Adrenal gland (tissue), 12 donors: ENCODE results near the gene STARD8. TPM values are rescaled to one million over a fixed set of nuclear protein-coding genes. Genes with fewer than 3 reads are reported as not detected.

Experiments used
- DNase-seq, 7 donors: peaks; one replicate each; pipeline ENCODE4 v3.0.0-alpha.2; 2019 to 2020
- H3K27ac ChIP-seq, 5 donors: fragments of 200-600 bp; sonication (generic) in 4 of 5; 1 replicate in 3 of 5; 2 replicates in 2 of 5; pipeline versions ENCODE4 v1.5.1 to v1.8.0; 2016 to 2020; ENCODE audit warnings: mild to moderate bottlenecking in 1 of 5
- H3K27me3 ChIP-seq: fragments of 200-600 bp; 2 replicates; pipeline ENCODE4 v1.8.0; 2021
- H3K36me3 ChIP-seq, 2 donors: fragments of 200-600 bp; replicated peaks in 1 of 2; 1 replicate in 1 of 2; 2 replicates in 1 of 2; pipeline versions ENCODE4 v1.5.1 to v1.8.0; 2018 to 2022
- H3K4me1 ChIP-seq, 2 donors: fragments of 200-600 bp; replicated peaks in 1 of 2; 1 replicate in 1 of 2; 2 replicates in 1 of 2; pipeline versions ENCODE4 v1.5.1 to v1.8.0; 2018 to 2021
- H3K4me3 ChIP-seq, 4 donors: fragments of 200-600 bp; sonication (generic) in 3 of 4; one replicate each; pipeline ENCODE4 v1.5.1; 2016 to 2018
- H3K9me3 ChIP-seq, 3 donors: fragments of 200-600 bp; sonication (generic) in 1 of 3; replicated peaks in 1 of 3; 1 replicate in 2 of 3; 2 replicates in 1 of 3; pipeline versions ENCODE4 v1.5.1 to v1.8.0; 2016 to 2021
- CTCF ChIP-seq, 6 experiments: fragments of 450-650 bp in 4 of 6; fragments of 200-600 bp in 2 of 6; sonication (generic) in 1 of 6; IDR thresholded peaks; 1 replicate in 5 of 6; 2 replicates in 1 of 6; pipeline versions ENCODE4 v1.5.1 to v1.8.0; 2016 to 2021; ENCODE audit warnings: antibody characterized with exemption in 6 of 6, mild to moderate bottlenecking in 2 of 6, moderate library complexity in 1 of 6
- POLR2A ChIP-seq, 2 donors: fragments of 450-650 bp; IDR thresholded peaks; one replicate each; pipeline ENCODE4 v1.6.1; 2017; ENCODE audit warnings: antibody characterized with exemption in 2 of 2, mild to moderate bottlenecking in 2 of 2, moderate library complexity in 1 of 2
- WGBS, 4 donors: extraction: QIAGEN DNeasy Blood & Tissue Kit in 2 of 4; methylation state at CpG; one replicate each; pipeline versions ENCODE4 v1.1.5 to v1.1.7; 2013 to 2017; 5-methylcytosine and 5-hydroxymethylcytosine counted together
- intact Hi-C, 2 donors: fragments of 100-400 bp; cut with DNase I; formaldehyde crosslinking; loops; one replicate each; pipeline versions ENCODE4 v1.14.1 to v1.15.0; 2022 to 2023
- polyA plus RNA-seq, 3 donors: library from polyadenylated mRNA; stranded (reverse); fragments of 200-250 nt in 2 of 3; fragments of 350-450 nt in 1 of 3; fragmentation: Illumina TruSeq in 1 of 3; extraction: RNeasy Lipid Tissue Mini Kit (QIAGEN cat#74804) in 1 of 3; gene quantifications; one replicate each; pipeline ENCODE4 v1.2.3, GENCODE V29; 2013 to 2014
- total RNA-seq, 9 donors: library from RNA; depleted of rRNA in 4 of 9; stranded (reverse); fragments of >200 nt in 4 of 9; fragments of 120-200 nt in 1 of 9; fragmentation: NEBNext Ultra II Directional in 1 of 9; extraction: Animal tissue kit (Norgen Biotek cat#: 25700) in 1 of 9; gene quantifications; one replicate each; pipeline versions ENCODE4 v1.1.0 to v1.2.4, GENCODE V29; 2013 to 2023
- donor health status: healthy with polysubstance abuse.
- donor health status: Bipolar disorder and iron deficiency.
- donor health status: DM: yes; HTN: yes; CAD: no.
- donor health status: DM: no; HTN: no; CAD: no.
- donor health status: DM: no; HTN: no; CAD: no.
- donor health status: DM: yes; HTN: yes; CAD: no.

STARD8 gene
- total and polyA plus RNA-seq, 12 donors, result 2.8 to 19.6 (median 10.1) TPM

- no peaks in the 10 kb centered on the region for H3K36me3 ChIP-seq
- intact Hi-C loops, result no loop called here
- H3K27me3 ChIP-seq, result peaks cover 11% of the 10 kb centered on the region
- DNase-seq, result no peak
- no peak overlapping the region for H3K4me3 ChIP-seq
- H3K27ac ChIP-seq, result no peak overlapping the region
- no peak for TF ChIP-seq POLR2A (IDR thresholded peaks at IDR 0.05)
- TF ChIP-seq CTCF (IDR thresholded peaks at IDR 0.05), result no peak
- WGBS, 4 donors, result 44 to 100% (median 76%) methylated on average over 1 to 2 of the region's 2 CpGs
- H3K9me3 ChIP-seq, result no peaks in the 10 kb centered on the region
- no peaks in the 10 kb centered on the region for H3K4me1 ChIP-seq
These were observed 103.9 kb downstream of the STARD8 start for GRCh38 chrX:68751372-68751771.

DNA sequence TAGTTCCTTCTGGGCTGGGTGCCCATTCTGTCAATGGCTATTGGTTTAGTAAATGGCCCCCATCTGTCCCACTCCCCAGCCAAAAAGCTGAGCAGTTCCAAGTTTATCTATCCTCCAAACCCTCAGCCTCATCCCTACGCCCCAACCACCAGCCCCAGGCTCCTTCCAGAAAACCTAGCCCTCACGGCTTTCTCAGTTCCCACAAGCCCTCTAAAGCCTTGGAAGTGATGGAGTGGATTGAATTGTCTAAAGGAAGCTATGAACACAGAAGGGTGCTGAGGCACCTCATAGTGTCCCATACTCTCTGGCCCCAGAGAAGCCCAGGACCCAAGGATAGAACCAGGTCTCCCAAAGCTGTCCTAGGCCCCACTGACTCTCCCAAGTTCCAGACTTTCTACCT lies 105.8 kb downstream of the STARD8 start:
- 84 to 97% (median 93%) methylated on average over 2 of the region's 2 CpGs for WGBS, 4 donors
- TF ChIP-seq POLR2A (IDR thresholded peaks at IDR 0.05) (no peak), CTCF (IDR thresholded peaks at IDR 0.05) (no peak)
- Histone ChIP-seq H3K27me3 (peaks cover 11% of the 10 kb centered on the region), H3K9me3 (no peaks in the 10 kb centered on the region), H3K4me3 (no peak overlapping the region), H3K4me1 (no peaks in the 10 kb centered on the region), H3K27ac (no peak overlapping the region), H3K36me3 (no peaks in the 10 kb centered on the region)
- intact Hi-C loops, result no loop called here
- no peak for DNase-seq

GRCh38 chrX:68754406-68754805 lies 106.9 kb downstream of the STARD8 start:
- Histone ChIP-seq H3K27ac (no peak overlapping the region), H3K4me3 (no peak overlapping the region), H3K36me3 (no peaks in the 10 kb centered on the region), H3K4me1 (no peaks in the 10 kb centered on the region), H3K9me3 (no peaks in the 10 kb centered on the region), H3K27me3 (peaks cover 6% of the 10 kb centered on the region)
- 72 to 83% (median 80%) methylated on average over 4 to 7 of the region's 7 CpGs for WGBS, 4 donors
- DNase-seq, result no peak
- intact Hi-C loops, result no loop called here
- TF ChIP-seq POLR2A (IDR thresholded peaks at IDR 0.05) (no peak), CTCF (IDR thresholded peaks at IDR 0.05) (no peak)

GRCh38 chrX:68755616-68756125 lies 108.2 kb downstream of the STARD8 start:
- no peak overlapping the region for H3K4me3 ChIP-seq
- no peaks in the 10 kb centered on the region for H3K9me3 ChIP-seq
- intact Hi-C loops, result no loop called here
- H3K27me3 ChIP-seq, result no peaks in the 10 kb centered on the region
- TF ChIP-seq POLR2A (IDR thresholded peaks at IDR 0.05) (no peak), CTCF (IDR thresholded peaks at IDR 0.05) (no peak)
- no peak for DNase-seq
- no peak overlapping the region for H3K27ac ChIP-seq
- H3K36me3 ChIP-seq, result no peaks in the 10 kb centered on the region
- H3K4me1 ChIP-seq, result no peaks in the 10 kb centered on the region
- 59 to 87% (median 74%) methylated on average over 3 of the region's 3 CpGs for WGBS, 4 donors
